ENCODE results near the gene PRKN.
"Not testable (repeated sequence)": the region's sequence is repeated elsewhere in the genome, so short reads cannot be mapped to it uniquely, and the experiment has no call there.

Gene PRKN

GRCh38 chr6:161830866-161831616 lies 896.5 kb downstream of the PRKN start:
- no peak for DNase-seq

DNA sequence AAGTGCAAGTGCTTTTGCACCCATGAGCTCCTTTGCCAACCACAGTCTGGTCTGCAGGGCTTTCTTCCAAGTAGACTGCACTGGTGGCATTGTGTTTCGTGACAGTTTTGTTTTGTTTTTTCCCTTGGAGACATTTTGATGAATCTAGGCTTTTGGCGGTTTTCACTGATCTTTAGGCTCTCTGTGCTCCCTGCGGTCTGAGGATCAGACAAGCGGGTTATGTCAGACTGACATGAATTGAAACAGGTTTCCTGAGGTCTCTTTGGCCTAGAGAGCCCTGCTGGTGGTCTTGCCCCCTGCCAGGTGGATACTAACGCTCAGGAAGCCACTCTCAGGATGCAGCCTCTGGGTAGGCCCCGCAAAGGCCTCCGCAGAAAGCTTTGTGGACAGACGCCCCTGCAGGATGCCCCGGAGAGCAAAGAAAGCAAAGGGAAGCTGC lies 898.3 kb downstream of the PRKN start:
- no peak for DNase-seq

GRCh38 chr6:161828355-161828754 lies 899.2 kb downstream of the PRKN start:
- DNase-seq = no peak

DNA sequence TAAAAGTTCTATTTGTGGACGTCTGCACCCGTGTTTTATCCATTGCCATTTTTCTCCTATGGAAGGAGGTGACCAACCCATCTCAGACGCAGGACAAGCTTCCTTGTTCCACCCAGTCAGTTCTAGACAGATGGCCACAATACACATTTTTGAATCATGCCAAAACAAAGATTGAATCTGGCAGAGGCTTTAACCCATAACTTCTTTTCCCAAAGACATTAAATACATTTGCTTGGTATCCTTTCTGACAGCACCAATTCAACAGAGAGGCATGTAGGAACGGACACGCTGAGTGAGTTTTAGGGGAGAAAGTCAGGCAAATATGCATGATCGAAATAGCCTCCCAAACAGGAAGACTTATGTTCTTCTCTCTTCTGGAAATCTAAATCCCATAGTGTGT lies 901.1 kb downstream of the PRKN start:
- DNase-seq = no peak

- DNase-seq = not testable (repeated sequence)
These were observed 905.4 kb downstream of the PRKN start for GRCh38 chr6:161822204-161822603.

- DNase-seq = no peak
These were observed 909.7 kb downstream of the PRKN start for GRCh38 chr6:161817881-161818280.

DNA sequence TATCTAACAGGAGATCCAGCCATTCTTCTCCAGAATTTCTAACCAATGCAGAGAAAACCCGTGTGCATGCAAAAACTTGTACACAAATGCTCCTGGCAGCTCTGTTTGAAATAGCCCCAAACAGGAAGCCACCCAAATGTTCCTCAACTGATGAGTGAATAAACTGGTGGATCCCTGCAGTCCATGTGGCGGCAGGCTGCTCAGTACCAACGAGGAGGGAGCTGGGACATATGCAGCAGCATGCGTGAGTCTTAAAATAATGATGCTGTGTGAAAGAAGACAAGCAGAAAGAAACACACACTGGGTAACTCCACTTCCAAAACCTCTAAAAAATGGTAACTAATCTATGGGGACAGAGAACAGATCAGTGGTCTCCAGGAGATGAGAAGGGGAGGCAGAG lies 911.6 kb downstream of the PRKN start:
- DNase-seq = no peak

- DNase-seq = no peak
These were observed 914.4 kb downstream of the PRKN start for GRCh38 chr6:161813156-161813555.

- no peak for DNase-seq
These were observed 917.6 kb downstream of the PRKN start for GRCh38 chr6:161809971-161810370.

DNA sequence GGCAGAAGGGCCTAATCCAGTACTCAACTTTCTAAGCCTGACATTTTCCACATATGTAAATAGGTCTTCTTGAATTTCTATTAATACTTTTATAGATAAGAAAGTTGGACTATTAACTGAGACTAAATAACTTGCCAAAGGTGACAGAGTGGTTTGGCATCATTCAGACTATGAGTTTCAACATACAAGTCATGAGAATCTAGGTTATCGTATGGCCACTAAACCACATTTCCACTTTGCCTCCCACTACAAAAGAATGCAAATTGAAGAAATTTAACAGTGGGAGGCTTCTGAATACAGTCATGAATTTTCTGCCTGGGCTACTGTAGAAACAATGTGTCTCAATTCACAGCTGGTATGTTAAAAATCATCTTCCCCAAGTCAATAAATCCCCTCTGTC lies 922.7 kb downstream of the PRKN start:
- no peak for DNase-seq

DNA sequence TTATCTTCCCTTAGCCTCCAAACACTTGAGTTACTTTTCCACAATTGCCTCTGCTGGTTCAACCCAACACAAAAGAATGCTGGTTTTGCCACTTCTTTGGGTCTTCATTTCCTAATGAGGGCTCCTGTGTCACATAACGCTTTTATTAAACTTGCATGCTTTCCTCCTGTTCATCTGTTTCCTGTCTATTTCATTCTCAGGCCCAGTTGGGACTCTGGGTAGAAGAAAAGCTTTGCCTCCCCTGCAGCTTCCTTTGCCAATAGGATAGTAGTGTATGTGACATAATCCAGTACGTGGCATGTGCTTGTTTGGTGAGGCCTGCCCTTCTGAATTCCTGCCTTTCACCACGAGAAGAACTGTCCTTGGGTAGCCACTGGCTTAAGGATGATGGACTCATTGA lies 924.4 kb downstream of the PRKN start:
- no peak for DNase-seq

DNA sequence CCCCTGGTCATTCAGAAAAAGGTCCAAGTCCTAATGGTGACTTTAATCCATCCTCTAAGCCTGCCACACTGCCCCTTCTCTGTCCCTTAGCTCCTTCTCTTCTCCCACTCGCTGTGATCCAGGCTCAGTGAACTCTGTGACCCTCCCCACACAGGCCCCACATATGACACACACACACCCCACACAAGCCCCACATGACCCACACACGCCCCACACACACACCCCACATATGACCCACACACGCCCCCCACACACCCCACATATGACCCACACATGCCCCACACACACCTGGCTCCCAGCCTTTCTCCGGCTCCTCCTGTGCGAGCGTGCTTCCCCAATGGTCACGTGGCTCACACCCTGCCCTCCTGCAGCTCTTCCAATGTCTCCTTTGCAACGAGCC lies 925.3 kb downstream of the PRKN start:
- DNase-seq = no peak

- DNase-seq = no peak
These were observed 928.6 kb downstream of the PRKN start for GRCh38 chr6:161798844-161799394.

DNA sequence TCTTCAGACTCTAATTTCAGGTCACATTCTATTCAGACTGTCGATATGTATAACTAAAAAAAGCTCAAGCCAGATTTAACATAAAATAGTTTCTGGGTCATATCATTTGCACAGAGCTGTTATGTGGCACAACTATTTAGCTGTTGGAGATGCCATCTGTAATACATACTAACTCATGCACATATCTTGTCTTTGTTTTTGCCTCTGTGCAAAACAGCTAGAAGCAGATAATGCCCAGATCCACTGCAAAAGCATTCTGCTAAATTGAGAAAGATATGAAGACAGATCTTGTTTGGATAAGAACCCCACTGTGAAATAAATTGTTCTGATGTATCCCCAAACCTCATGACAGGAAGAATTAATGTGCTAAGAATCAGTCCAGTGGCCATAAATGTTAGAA lies 930.9 kb downstream of the PRKN start:
- no peak for DNase-seq

- no peak for DNase-seq
These were observed 934.6 kb downstream of the PRKN start for GRCh38 chr6:161792851-161793493.

DNA sequence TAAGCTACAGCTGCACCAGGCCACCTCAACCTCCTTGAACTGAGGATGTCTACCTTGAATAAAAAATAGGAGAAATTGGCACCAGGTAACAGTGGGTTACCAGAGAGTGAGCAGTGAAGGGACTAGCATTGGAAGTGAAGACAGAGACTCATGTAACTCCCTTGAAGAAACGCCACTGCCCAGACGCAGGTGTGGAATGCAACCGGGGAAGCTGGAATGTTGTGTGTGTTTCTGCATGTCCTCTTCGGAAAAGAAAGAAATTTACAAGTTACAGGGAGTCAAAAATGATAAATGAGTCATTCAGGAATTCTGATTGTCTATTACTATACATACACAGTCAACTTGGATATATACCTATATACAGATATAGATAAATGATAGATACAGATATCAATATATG lies 939.0 kb downstream of the PRKN start:
- DNase-seq = no peak

- DNase-seq = no peak
These were observed 955.4 kb downstream of the PRKN start for GRCh38 chr6:161772176-161772575.

GRCh38 chr6:161761966-161762365 lies 965.6 kb downstream of the PRKN start:
- DNase-seq = no peak

DNA sequence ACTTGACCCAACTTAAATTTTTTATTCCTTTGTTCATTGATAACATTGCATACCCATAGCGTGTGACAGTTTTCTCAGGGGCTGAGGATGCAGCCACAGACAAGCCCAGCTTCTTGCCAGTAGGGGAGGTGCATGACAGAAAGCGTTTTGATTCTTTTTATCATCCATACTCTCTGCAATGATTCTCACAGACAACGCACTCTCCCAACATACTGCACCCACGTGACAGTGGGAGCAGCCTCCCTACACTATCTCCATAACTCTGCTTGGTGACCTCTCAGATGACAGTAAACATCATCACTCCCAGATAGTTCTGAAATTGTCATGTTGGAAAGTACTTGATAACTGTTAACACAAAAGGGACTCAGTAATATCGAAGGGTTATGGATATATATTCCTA lies 972.5 kb downstream of the PRKN start:
- DNase-seq = no peak

- no peak for DNase-seq
These were observed 976.9 kb downstream of the PRKN start for GRCh38 chr6:161750686-161751085.

GRCh38 chr6:161749576-161749975 lies 978.0 kb downstream of the PRKN start:
- DNase-seq = no peak

GRCh38 chr6:161748535-161749416 lies 978.8 kb downstream of the PRKN start:
- DNase-seq = peak; percentile 51

DNA sequence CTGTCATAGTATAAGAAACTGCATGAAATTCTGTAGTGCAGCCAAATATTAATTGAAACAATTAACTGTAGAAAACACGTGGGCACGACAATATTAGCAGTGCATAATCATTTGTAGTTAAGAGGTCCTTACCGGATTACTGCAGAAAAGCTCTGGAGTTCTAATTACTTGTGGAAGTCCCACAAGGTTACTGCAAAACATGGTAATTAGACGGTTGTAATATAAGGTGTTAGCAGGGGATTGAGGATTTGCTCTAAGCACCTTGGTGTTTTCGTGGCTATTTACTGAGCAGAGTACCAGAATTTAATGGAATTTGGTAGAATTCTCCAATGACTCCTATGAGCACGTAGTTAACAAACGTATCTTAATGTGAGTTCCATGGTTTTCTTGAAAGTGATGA lies 980.1 kb downstream of the PRKN start:
- no peak for DNase-seq
